ENCODE measurements around the gene TANGO6.

TANGO6 gene

GRCh38 chr16:68866933-68867332 lies 23.6 kb downstream of the TANGO6 start:
- DNase-seq (ENCODE audit: low spot score), result no peak

- DNase-seq (ENCODE audit: low spot score), result no peak
Observed at GRCh38 chr16:68869492-68870088, 26.3 kb downstream of the TANGO6 start.

- DNase-seq (ENCODE audit: low spot score), result no peak
Observed at GRCh38 chr16:68873635-68874471, 30.5 kb downstream of the TANGO6 start.

GRCh38 chr16:68875871-68876270 lies 32.5 kb downstream of the TANGO6 start:
- DNase-seq (ENCODE audit: low spot score), result no peak

GRCh38 chr16:68883685-68884084 lies 40.4 kb downstream of the TANGO6 start:
- no peak for DNase-seq (ENCODE audit: low spot score)

- no peak for DNase-seq (ENCODE audit: low spot score)
Observed at GRCh38 chr16:68884401-68884800, 41.1 kb downstream of the TANGO6 start.

GRCh38 chr16:68884861-68885720 lies 41.8 kb downstream of the TANGO6 start:
- DNase-seq (ENCODE audit: low spot score), result no peak

GRCh38 chr16:68887107-68887506 lies 43.8 kb downstream of the TANGO6 start:
- no peak for DNase-seq (ENCODE audit: low spot score)

GRCh38 chr16:68889508-68890150 lies 46.3 kb downstream of the TANGO6 start:
- DNase-seq (ENCODE audit: low spot score), result no peak

GRCh38 chr16:68892214-68892613 lies 48.9 kb downstream of the TANGO6 start:
- no peak for DNase-seq (ENCODE audit: low spot score)

- no peak for DNase-seq (ENCODE audit: low spot score)
Observed at GRCh38 chr16:68892898-68893297, 49.6 kb downstream of the TANGO6 start.

GRCh38 chr16:68893710-68894705 lies 50.7 kb downstream of the TANGO6 start:
- DNase-seq (ENCODE audit: low spot score), result peak; percentile 53

- DNase-seq (ENCODE audit: low spot score), result no peak
Observed at GRCh38 chr16:68894714-68895113, 51.4 kb downstream of the TANGO6 start.

GRCh38 chr16:68898026-68898425 lies 54.7 kb downstream of the TANGO6 start:
- no peak for DNase-seq (ENCODE audit: low spot score)

GRCh38 chr16:68900009-68900408 lies 56.7 kb downstream of the TANGO6 start:
- no peak for DNase-seq (ENCODE audit: low spot score)

- peak; percentile 46 for DNase-seq (ENCODE audit: low spot score)
Observed at GRCh38 chr16:68902003-68902968, 59.0 kb downstream of the TANGO6 start.

- no peak for DNase-seq (ENCODE audit: low spot score)
Observed at GRCh38 chr16:68902969-68903345, 59.6 kb downstream of the TANGO6 start.

- no peak for DNase-seq (ENCODE audit: low spot score)
Observed at GRCh38 chr16:68907297-68907696, 64.0 kb downstream of the TANGO6 start.

- DNase-seq (ENCODE audit: low spot score), result no peak
Observed at GRCh38 chr16:68907781-68908181, 64.5 kb downstream of the TANGO6 start.
